ENCODE data around the gene ILK. TPM values are rescaled to one million over a fixed set of nuclear protein-coding genes. Genes with fewer than 3 reads are reported as not detected.

Gene ILK
- total RNA-seq, 2 experiments from 2014 or later: 66.1 to 68.0 TPM

DNA sequence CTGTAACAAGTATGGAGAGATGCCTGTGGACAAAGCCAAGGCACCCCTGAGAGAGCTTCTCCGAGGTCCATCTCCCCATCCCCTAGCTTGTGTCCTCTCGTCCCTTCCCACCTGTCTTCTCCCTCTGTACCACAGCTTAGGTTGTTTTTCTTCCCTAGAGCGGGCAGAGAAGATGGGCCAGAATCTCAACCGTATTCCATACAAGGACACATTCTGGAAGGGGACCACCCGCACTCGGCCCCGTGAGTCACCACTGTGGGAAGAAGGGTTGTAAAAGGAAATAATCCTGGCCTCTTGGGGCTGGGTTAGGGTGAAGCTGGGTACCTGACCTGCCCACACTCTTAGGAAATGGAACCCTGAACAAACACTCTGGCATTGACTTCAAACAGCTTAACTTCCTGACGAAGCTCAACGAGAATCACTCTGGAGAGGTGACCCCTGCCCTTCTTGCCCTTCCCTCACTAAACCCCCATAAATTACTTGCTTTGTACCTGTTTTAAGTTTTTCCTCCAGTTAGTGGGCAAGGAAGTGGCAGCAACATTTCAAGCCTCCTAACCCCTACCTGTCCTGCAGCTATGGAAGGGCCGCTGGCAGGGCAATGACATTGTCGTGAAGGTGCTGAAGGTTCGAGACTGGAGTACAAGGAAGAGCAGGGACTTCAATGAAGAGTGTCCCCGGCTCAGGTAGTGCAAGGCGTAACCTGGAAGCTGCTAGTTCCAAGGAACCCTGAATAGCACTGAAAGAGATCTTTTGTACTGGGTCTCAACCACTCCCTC is 5.3 kb downstream of the ILK start:
- Mint-ChIP-seq H3K27me3 (no peaks in the 10 kb centered on the region), H3K4me3 (no peak overlapping the region), H3K36me3 (peaks cover 38% of the 10 kb centered on the region), H3K9me3 (no peaks in the 10 kb centered on the region), H3K27ac (no peak overlapping the region), H3K4me1 (peaks cover 27% of the 10 kb centered on the region)
- DNase-seq: no peak

DNA sequence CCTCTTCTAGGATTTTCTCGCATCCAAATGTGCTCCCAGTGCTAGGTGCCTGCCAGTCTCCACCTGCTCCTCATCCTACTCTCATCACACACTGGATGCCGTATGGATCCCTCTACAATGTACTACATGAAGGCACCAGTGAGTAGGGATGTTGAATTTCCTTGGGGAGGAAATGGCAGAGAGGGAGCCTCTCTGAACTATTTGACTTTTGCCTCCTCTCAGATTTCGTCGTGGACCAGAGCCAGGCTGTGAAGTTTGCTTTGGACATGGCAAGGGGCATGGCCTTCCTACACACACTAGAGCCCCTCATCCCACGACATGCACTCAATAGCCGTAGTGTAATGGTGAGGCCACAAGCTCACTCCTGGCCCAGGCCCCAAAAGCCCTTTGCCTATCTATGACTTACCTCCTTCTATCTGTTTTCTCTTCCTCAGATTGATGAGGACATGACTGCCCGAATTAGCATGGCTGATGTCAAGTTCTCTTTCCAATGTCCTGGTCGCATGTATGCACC is 6.0 kb downstream of the ILK start:
- Mint-ChIP-seq H3K4me1 (peaks cover 27% of the 10 kb centered on the region), H3K36me3 (peaks cover 38% of the 10 kb centered on the region), H3K27ac (peak overlapping the region; percentile 15), H3K4me3 (peak overlapping the region; percentile 62), H3K9me3 (no peaks in the 10 kb centered on the region), H3K27me3 (no peaks in the 10 kb centered on the region)
- DNase-seq: no peak

GRCh38 chr11:6610591-6610990 is 7.0 kb downstream of the ILK start:
- H3K9me3 Mint-ChIP-seq: no peaks in the 10 kb centered on the region
- peaks cover 27% of the 10 kb centered on the region for H3K4me1 Mint-ChIP-seq
- peaks cover 41% of the 10 kb centered on the region for H3K36me3 Mint-ChIP-seq
- DNase-seq: no peak
- no peaks in the 10 kb centered on the region for H3K27me3 Mint-ChIP-seq
- H3K27ac Mint-ChIP-seq: peak overlapping the region; percentile 93
- H3K4me3 Mint-ChIP-seq: peak overlapping the region; percentile 95

- Mint-ChIP-seq H3K4me3 (peak overlapping the region; percentile 95), H3K36me3 (peaks cover 43% of the 10 kb centered on the region), H3K9me3 (no peaks in the 10 kb centered on the region), H3K4me1 (peaks cover 27% of the 10 kb centered on the region), H3K27ac (peak overlapping the region; percentile 93), H3K27me3 (no peaks in the 10 kb centered on the region)
- peak; percentile 32 for DNase-seq
Observed at GRCh38 chr11:6611092-6611962, 7.8 kb downstream of the ILK start.

DNA sequence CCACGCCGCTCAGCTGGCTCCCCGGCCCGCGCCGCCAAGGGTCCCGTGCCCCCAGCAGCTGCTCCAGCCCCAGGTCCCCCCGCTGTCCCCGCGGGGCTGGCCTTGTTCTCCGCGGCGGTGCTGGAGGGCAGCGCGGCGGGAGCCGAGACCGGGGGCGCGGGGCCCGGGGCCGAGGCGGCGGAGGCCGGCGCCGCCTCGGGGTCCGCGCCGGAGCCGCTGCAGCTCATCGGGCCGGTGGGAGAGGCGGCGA is 8.3 kb downstream of the ILK start:
- Mint-ChIP-seq H3K9me3 (no peaks in the 10 kb centered on the region), H3K27me3 (no peaks in the 10 kb centered on the region), H3K4me3 (peak overlapping the region; percentile 95), H3K4me1 (peaks cover 27% of the 10 kb centered on the region), H3K27ac (peak overlapping the region; percentile 93), H3K36me3 (peaks cover 42% of the 10 kb centered on the region)
- DNase-seq: no peak

- peak within 1 kb of the TSS; percentile 93 for H3K27ac Mint-ChIP-seq
- H3K27me3 Mint-ChIP-seq: no peaks in the 10 kb centered on the region
- H3K36me3 Mint-ChIP-seq: peaks cover 41% of the 10 kb centered on the region
- no peaks in the 10 kb centered on the region for H3K9me3 Mint-ChIP-seq
- H3K4me3 Mint-ChIP-seq: peak within 1 kb of the TSS; percentile 95
- DNase-seq: peak; percentile 97
- H3K4me1 Mint-ChIP-seq: peaks cover 25% of the 10 kb centered on the region
Observed at GRCh38 chr11:6612213-6613041, 8.9 kb downstream of the ILK start, which contains the start of gene TAF10. TAF10 (minus strand) TSS chr11:6612216; CDS start chr11:6612189, 27 bp downstream.

GRCh38 chr11:6613496-6613895 is 9.9 kb downstream of the ILK start:
- peaks cover 33% of the 10 kb centered on the region for H3K36me3 Mint-ChIP-seq

GRCh38 chr11:6614446-6614845 is 10.9 kb downstream of the ILK start:
- H3K4me1 Mint-ChIP-seq: peaks cover 14% of the 10 kb centered on the region
- H3K4me3 Mint-ChIP-seq: no peak overlapping the region
- DNase-seq: no peak
- no peak overlapping the region for H3K27ac Mint-ChIP-seq
- no peaks in the 10 kb centered on the region for H3K9me3 Mint-ChIP-seq
- H3K36me3 Mint-ChIP-seq: peaks cover 26% of the 10 kb centered on the region
- H3K27me3 Mint-ChIP-seq: no peaks in the 10 kb centered on the region

More at GRCh38 chr11:6613496-6613895, 9.9 kb downstream of the ILK start:
- Mint-ChIP-seq H3K4me3 (no peak overlapping the region), H3K4me1 (peaks cover 20% of the 10 kb centered on the region), H3K27me3 (no peaks in the 10 kb centered on the region), H3K27ac (no peak overlapping the region), H3K9me3 (no peaks in the 10 kb centered on the region)
- DNase-seq: no peak

DNA sequence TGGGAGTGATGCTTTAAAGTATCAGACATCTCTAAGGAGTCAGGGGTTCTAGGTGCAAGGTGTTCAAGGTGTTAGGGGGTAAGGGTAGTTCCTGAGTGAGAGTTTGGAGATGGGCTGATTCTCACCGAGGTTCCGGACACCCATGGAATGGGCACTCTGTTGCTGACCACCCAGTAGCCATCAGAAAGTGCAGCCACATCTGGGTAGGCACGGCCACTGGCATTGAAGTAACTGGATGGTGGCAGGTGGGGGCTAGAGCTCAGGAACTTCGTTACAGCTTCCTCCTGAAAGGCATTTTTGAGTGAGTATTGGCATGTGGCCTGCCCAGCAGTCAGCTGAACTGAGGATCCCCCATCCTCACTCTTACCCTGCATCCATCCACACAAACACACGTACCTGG is 11.5 kb downstream of the ILK start:
- H3K36me3 Mint-ChIP-seq: peaks cover 20% of the 10 kb centered on the region
- H3K4me1 Mint-ChIP-seq: peaks cover 14% of the 10 kb centered on the region
- no peaks in the 10 kb centered on the region for H3K9me3 Mint-ChIP-seq
- H3K27me3 Mint-ChIP-seq: no peaks in the 10 kb centered on the region
- DNase-seq: no peak
- H3K27ac Mint-ChIP-seq: no peak overlapping the region
- no peak overlapping the region for H3K4me3 Mint-ChIP-seq

DNA sequence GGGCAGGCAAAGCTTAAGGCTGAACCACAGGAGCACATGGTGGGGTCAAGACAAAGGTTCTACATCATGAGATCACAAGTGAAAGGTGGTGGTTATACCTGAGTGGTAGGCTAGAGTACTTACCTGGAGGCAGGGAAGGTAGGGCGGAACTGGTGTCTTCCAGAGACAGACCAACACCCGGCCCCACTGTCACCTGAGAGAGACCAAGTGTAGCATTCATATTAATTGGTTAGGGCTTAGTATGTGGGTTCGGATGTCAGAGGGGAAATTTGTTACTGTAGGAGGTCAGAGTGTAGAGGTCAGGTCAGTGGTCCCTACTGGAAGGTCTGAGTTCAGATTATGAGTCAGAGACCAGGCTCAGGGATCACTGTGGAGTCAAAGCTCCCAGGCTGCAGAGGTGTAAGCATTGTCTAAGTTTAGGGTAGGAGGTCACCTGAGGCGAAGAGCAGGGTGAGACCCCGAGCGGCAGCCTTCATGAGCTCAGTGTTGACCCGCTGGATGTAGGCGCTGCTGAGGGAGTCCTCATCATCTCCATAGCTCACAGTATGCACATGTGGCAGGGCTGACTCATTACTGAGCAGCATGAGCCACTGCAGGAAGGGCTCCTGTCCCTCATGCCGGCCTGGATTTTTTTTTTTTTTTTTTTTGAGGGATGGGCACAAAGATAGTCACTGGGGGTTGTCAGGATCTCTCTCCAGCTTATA is 12.5 kb downstream of the ILK start:
- Mint-ChIP-seq H3K4me3 (no peak overlapping the region), H3K9me3 (no peaks in the 10 kb centered on the region), H3K36me3 (peaks cover 12% of the 10 kb centered on the region)

GRCh38 chr11:6616596-6617250 is 13.1 kb downstream of the ILK start:
- Mint-ChIP-seq H3K4me1 (peaks cover 4% of the 10 kb centered on the region), H3K9me3 (no peaks in the 10 kb centered on the region), H3K27ac (no peak overlapping the region), H3K27me3 (no peaks in the 10 kb centered on the region), H3K4me3 (no peak overlapping the region), H3K36me3 (peaks cover 8% of the 10 kb centered on the region)
- no peak for DNase-seq

More for the DNA sequence above, 12.5 kb downstream of the ILK start:
- Mint-ChIP-seq H3K27me3 (no peaks in the 10 kb centered on the region), H3K27ac (no peak overlapping the region), H3K4me1 (peaks cover 8% of the 10 kb centered on the region)
- no peak for DNase-seq

DNA sequence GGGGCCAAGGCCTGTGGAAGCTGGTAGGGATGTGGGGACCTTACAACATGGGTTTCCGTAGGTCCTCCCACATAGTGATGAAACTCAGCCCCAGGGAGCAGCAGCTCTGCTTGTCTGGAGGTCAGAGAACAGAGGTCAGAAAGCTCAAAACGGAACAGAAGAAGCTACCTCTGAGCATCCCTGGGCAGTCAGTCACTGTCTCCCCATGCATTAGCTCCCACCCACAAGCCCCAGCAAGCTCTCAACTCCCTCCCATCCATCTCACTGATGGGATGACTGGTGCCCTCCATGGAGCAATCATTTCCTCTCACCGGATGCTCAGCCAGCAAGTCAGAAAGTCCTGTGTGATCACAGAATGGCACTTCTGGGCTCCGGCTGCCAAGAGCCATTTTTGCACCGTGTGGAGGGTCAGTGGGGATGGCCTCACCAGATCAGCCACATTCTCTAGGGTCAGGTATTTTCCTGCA is 13.8 kb downstream of the ILK start:
- H3K27ac Mint-ChIP-seq: no peak overlapping the region
- no peaks in the 10 kb centered on the region for H3K9me3 Mint-ChIP-seq
- H3K36me3 Mint-ChIP-seq: peaks cover 8% of the 10 kb centered on the region

GRCh38 chr11:6618117-6619003 is 14.8 kb downstream of the ILK start:
- Mint-ChIP-seq H3K4me3 (no peak overlapping the region), H3K9me3 (no peaks in the 10 kb centered on the region), H3K4me1 (peaks cover 4% of the 10 kb centered on the region), H3K27me3 (no peaks in the 10 kb centered on the region), H3K27ac (no peak overlapping the region), H3K36me3 (peaks cover 8% of the 10 kb centered on the region)
- peak; percentile 57 for DNase-seq

More for the DNA sequence above, 13.8 kb downstream of the ILK start:
- Mint-ChIP-seq H3K4me1 (peaks cover 4% of the 10 kb centered on the region), H3K4me3 (no peak overlapping the region), H3K27me3 (no peaks in the 10 kb centered on the region)
- DNase-seq: no peak

All from activated naive CD8-positive, alpha-beta T cell treated with anti-CD3 and anti-CD28 coated beads for 36 hours (primary cell).